ENCODE results near the gene EDA2R. TPM values are rescaled to one million over a fixed set of nuclear protein-coding genes. Genes with fewer than 3 reads are reported as not detected.

Gene EDA2R
- polyA plus RNA-seq, 1 experiment = 30.9 TPM

GRCh38 chrX:66632473-66632872 is 6.4 kb downstream of the EDA2R start:
- no peaks in the 10 kb centered on the region for H3K9me3 ChIP-seq (ENCODE audit: control insufficient read depth, insufficient read depth, low read length)
- no peaks in the 10 kb centered on the region for H3K27me3 ChIP-seq (ENCODE audit: control insufficient read depth, insufficient read depth, low read length)
- TF ChIP-seq CTCF (IDR thresholded peaks at IDR 0.05; ENCODE audit: low read depth, low read length) = no peak
- DNase-seq (ENCODE audit: low read depth, low spot score) = no peak
- CTCF ChIA-PET = no interaction called here
- no peak overlapping the region for H3K27ac ChIP-seq (ENCODE audit: low read depth, low read length)
- H3K4me3 ChIP-seq (ENCODE audit: low read depth, low read length) = no peak overlapping the region
- POLR2A ChIA-PET = no interaction called here

GRCh38 chrX:66625525-66625924 is 13.4 kb downstream of the EDA2R start:
- no peak for TF ChIP-seq CTCF (IDR thresholded peaks at IDR 0.05; ENCODE audit: low read depth, low read length)
- no peak overlapping the region for H3K4me3 ChIP-seq (ENCODE audit: low read depth, low read length)
- no peak for DNase-seq (ENCODE audit: low read depth, low spot score)
- H3K9me3 ChIP-seq (ENCODE audit: control insufficient read depth, insufficient read depth, low read length) = no peaks in the 10 kb centered on the region
- H3K27me3 ChIP-seq (ENCODE audit: control insufficient read depth, insufficient read depth, low read length) = no peaks in the 10 kb centered on the region
- no peak overlapping the region for H3K27ac ChIP-seq (ENCODE audit: low read depth, low read length)
- ChIA-PET POLR2A (no interaction called here), CTCF (no interaction called here)

- no peak for TF ChIP-seq CTCF (IDR thresholded peaks at IDR 0.05; ENCODE audit: low read depth, low read length)
- H3K4me3 ChIP-seq (ENCODE audit: low read depth, low read length) = no peak overlapping the region
- ChIA-PET CTCF (interaction anchor here (1.4 kb wide), 1 partner anchor 107 kb away, joined by 4 read pairs; no protein-coding TSS in a partner anchor), POLR2A (no interaction called here)
- no peaks in the 10 kb centered on the region for H3K27me3 ChIP-seq (ENCODE audit: control insufficient read depth, insufficient read depth, low read length)
- DNase-seq (ENCODE audit: low read depth, low spot score) = no peak
- no peaks in the 10 kb centered on the region for H3K9me3 ChIP-seq (ENCODE audit: control insufficient read depth, insufficient read depth, low read length)
- H3K27ac ChIP-seq (ENCODE audit: low read depth, low read length) = no peak overlapping the region
Measured at GRCh38 chrX:66622209-66622608, 16.7 kb downstream of the EDA2R start.

- no peak for DNase-seq (ENCODE audit: low read depth, low spot score)
- Histone ChIP-seq H3K9me3 (ENCODE audit: control insufficient read depth, insufficient read depth, low read length) (no peaks in the 10 kb centered on the region), H3K27ac (ENCODE audit: low read depth, low read length) (no peak overlapping the region), H3K4me3 (ENCODE audit: low read depth, low read length) (no peak overlapping the region), H3K27me3 (ENCODE audit: control insufficient read depth, insufficient read depth, low read length) (no peaks in the 10 kb centered on the region)
- ChIA-PET POLR2A (no interaction called here), CTCF (no interaction called here)
- no peak for TF ChIP-seq CTCF (IDR thresholded peaks at IDR 0.05; ENCODE audit: low read depth, low read length)
Measured at GRCh38 chrX:66616944-66617343, 21.9 kb downstream of the EDA2R start.

- no peak for DNase-seq (ENCODE audit: low read depth, low spot score)
- no peak overlapping the region for H3K27ac ChIP-seq (ENCODE audit: low read depth, low read length)
- ChIA-PET POLR2A (no interaction called here), CTCF (no interaction called here)
- no peak for TF ChIP-seq CTCF (IDR thresholded peaks at IDR 0.05; ENCODE audit: low read depth, low read length)
- no peak overlapping the region for H3K4me3 ChIP-seq (ENCODE audit: low read depth, low read length)
- no peaks in the 10 kb centered on the region for H3K9me3 ChIP-seq (ENCODE audit: control insufficient read depth, insufficient read depth, low read length)
- no peaks in the 10 kb centered on the region for H3K27me3 ChIP-seq (ENCODE audit: control insufficient read depth, insufficient read depth, low read length)
Measured at GRCh38 chrX:66602381-66602938, 36.4 kb downstream of the EDA2R start.
